Measurements from ENCODE around the gene CCDC187. TPM values are rescaled to one million over a fixed set of nuclear protein-coding genes. Genes with fewer than 3 reads are reported as not detected.

Gene CCDC187
- total RNA-seq, 1 experiment from 2014 or later, result 0.04 TPM

DNA sequence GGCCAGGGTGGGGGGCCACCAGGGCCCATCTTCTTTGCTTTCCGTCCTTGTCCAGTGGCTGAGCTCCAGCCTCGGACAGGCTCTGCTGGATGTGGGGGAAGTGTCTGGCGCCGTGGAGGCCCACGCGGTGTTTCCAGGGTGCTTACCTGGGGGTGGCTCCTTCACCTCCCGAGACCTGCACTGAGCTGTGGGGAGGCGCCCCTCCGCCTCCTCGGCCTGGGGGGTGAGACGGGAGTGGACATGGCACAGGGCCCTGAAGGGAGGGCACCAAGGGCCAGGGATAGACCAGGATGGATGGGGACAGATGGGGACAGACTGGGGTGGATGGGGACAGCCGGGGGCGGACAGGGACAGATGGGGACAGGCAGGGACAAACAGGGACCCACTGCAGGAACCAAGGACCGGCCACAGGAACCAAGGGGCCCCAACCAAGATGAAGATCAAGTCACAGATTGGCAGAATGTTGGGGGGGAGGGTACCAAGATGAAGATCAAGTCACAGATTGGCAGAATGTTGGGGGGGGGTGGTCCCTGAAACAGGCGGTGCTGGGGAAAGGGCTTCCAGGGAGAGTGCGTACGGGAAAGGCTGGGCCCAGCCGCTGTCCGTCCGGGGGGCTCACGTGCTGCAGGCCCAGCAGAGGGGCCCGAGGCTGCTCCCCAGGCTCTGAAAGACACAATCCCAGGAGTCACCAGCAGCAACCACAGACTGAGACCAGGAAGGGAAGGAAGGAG lies 44.9 kb downstream of the CCDC187 start (continued):
- TF ChIP-seq, protein P1, sequence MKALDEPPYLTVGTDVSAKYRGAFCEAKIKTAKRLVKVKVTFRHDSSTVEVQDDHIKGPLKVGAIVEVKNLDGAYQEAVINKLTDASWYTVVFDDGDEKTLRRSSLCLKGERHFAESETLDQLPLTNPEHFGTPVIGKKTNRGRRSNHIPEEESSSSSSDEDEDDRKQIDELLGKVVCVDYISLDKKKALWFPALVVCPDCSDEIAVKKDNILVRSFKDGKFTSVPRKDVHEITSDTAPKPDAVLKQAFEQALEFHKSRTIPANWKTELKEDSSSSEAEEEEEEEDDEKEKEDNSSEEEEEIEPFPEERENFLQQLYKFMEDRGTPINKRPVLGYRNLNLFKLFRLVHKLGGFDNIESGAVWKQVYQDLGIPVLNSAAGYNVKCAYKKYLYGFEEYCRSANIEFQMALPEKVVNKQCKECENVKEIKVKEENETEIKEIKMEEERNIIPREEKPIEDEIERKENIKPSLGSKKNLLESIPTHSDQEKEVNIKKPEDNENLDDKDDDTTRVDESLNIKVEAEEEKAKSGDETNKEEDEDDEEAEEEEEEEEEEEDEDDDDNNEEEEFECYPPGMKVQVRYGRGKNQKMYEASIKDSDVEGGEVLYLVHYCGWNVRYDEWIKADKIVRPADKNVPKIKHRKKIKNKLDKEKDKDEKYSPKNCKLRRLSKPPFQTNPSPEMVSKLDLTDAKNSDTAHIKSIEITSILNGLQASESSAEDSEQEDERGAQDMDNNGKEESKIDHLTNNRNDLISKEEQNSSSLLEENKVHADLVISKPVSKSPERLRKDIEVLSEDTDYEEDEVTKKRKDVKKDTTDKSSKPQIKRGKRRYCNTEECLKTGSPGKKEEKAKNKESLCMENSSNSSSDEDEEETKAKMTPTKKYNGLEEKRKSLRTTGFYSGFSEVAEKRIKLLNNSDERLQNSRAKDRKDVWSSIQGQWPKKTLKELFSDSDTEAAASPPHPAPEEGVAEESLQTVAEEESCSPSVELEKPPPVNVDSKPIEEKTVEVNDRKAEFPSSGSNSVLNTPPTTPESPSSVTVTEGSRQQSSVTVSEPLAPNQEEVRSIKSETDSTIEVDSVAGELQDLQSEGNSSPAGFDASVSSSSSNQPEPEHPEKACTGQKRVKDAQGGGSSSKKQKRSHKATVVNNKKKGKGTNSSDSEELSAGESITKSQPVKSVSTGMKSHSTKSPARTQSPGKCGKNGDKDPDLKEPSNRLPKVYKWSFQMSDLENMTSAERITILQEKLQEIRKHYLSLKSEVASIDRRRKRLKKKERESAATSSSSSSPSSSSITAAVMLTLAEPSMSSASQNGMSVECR (CRISPR knock-in tag; IDR thresholded peaks at IDR 0.05; ENCODE audit: borderline replicate concordance), result no peak
- no peak for TF ChIP-seq CBFB (CRISPR knock-in tag; IDR thresholded peaks at IDR 0.05; ENCODE audit: low read depth)
- TF ChIP-seq, protein P2, sequence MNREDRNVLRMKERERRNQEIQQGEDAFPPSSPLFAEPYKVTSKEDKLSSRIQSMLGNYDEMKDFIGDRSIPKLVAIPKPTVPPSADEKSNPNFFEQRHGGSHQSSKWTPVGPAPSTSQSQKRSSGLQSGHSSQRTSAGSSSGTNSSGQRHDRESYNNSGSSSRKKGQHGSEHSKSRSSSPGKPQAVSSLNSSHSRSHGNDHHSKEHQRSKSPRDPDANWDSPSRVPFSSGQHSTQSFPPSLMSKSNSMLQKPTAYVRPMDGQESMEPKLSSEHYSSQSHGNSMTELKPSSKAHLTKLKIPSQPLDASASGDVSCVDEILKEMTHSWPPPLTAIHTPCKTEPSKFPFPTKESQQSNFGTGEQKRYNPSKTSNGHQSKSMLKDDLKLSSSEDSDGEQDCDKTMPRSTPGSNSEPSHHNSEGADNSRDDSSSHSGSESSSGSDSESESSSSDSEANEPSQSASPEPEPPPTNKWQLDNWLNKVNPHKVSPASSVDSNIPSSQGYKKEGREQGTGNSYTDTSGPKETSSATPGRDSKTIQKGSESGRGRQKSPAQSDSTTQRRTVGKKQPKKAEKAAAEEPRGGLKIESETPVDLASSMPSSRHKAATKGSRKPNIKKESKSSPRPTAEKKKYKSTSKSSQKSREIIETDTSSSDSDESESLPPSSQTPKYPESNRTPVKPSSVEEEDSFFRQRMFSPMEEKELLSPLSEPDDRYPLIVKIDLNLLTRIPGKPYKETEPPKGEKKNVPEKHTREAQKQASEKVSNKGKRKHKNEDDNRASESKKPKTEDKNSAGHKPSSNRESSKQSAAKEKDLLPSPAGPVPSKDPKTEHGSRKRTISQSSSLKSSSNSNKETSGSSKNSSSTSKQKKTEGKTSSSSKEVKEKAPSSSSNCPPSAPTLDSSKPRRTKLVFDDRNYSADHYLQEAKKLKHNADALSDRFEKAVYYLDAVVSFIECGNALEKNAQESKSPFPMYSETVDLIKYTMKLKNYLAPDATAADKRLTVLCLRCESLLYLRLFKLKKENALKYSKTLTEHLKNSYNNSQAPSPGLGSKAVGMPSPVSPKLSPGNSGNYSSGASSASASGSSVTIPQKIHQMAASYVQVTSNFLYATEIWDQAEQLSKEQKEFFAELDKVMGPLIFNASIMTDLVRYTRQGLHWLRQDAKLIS (CRISPR knock-in tag; IDR thresholded peaks at IDR 0.05; ENCODE audit: borderline replicate concordance), result no peak
- TF ChIP-seq, protein P3, sequence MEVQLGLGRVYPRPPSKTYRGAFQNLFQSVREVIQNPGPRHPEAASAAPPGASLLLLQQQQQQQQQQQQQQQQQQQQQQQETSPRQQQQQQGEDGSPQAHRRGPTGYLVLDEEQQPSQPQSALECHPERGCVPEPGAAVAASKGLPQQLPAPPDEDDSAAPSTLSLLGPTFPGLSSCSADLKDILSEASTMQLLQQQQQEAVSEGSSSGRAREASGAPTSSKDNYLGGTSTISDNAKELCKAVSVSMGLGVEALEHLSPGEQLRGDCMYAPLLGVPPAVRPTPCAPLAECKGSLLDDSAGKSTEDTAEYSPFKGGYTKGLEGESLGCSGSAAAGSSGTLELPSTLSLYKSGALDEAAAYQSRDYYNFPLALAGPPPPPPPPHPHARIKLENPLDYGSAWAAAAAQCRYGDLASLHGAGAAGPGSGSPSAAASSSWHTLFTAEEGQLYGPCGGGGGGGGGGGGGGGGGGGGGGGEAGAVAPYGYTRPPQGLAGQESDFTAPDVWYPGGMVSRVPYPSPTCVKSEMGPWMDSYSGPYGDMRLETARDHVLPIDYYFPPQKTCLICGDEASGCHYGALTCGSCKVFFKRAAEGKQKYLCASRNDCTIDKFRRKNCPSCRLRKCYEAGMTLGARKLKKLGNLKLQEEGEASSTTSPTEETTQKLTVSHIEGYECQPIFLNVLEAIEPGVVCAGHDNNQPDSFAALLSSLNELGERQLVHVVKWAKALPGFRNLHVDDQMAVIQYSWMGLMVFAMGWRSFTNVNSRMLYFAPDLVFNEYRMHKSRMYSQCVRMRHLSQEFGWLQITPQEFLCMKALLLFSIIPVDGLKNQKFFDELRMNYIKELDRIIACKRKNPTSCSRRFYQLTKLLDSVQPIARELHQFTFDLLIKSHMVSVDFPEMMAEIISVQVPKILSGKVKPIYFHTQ (CRISPR knock-in tag; IDR thresholded peaks at IDR 0.05), result no peak

DNA sequence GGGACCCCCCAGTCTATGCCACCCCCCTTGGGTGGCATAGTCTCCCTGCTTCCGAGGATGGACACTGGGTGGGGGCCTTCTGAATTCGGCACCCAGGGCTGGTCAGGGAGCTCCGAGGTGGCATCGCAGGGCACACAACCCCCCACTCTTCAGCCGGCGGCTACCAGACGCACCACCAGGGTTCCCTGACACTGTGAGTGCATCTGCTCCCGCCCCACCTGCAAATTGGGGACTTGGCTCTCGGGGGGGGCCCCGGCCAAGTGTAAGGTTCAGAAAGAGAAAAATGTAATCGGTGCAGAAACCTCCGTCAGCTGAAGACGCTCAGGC lies 45.6 kb downstream of the CCDC187 start:
- ATAC-seq (no peak), DNase-seq (ENCODE audit: low spot score) (no peak)
- ChIA-PET POLR2A (no interaction called here), CTCF (interaction anchor here (3.8 kb wide), 1 partner anchor 9 kb away, joined by 18 read pairs; no protein-coding TSS in a partner anchor)
- no peaks in the 10 kb centered on the region for H3K27me3 Mint-ChIP-seq (ENCODE audit: low read depth)
- no peaks in the 10 kb centered on the region for H3K36me3 Mint-ChIP-seq
- no peak overlapping the region for H3K4me3 Mint-ChIP-seq
- no peaks in the 10 kb centered on the region for H3K4me1 Mint-ChIP-seq
- H3K9me3 Mint-ChIP-seq, result no peaks in the 10 kb centered on the region
- no peak overlapping the region for H3K27ac Mint-ChIP-seq
- no peak for TF ChIP-seq ZNF138 (CRISPR knock-in tag; conservative IDR thresholded peaks at IDR 0.05)
- TF ChIP-seq, protein P4, sequence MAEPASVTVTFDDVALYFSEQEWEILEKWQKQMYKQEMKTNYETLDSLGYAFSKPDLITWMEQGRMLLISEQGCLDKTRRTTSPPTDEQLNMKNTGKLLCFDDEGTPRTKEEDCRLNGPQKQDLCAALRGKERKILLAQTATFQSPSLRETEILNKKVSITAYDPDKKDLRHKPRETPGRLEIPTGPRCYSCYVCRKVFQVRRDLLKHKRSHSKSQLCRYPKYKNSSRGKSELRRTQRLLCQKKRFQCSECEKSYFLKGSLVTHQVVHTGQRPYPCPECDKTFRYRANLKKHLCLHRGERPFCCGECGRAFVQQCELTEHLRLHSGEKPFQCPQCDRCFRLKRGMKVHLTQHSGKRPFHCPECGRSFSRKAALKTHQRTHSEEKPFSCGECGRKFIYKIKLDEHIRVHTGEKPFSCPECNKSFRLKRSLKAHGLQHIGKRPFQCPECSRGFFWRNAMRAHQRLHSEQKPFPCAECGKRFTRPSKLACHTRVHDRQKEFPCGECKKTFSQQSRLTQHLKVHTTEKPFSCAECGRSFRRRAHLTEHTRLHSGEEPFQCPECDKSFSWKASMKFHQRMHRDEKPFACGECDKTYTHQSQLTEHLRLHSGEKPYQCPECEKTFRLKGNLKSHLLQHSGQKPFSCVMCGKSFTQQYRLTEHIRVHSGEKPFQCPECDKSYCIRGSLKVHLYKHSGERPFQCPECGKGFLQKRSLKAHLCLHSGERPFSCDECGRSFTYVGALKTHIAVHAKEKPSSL (CRISPR knock-in tag; conservative IDR thresholded peaks at IDR 0.05), result no peak
- TF ChIP-seq, protein P5, sequence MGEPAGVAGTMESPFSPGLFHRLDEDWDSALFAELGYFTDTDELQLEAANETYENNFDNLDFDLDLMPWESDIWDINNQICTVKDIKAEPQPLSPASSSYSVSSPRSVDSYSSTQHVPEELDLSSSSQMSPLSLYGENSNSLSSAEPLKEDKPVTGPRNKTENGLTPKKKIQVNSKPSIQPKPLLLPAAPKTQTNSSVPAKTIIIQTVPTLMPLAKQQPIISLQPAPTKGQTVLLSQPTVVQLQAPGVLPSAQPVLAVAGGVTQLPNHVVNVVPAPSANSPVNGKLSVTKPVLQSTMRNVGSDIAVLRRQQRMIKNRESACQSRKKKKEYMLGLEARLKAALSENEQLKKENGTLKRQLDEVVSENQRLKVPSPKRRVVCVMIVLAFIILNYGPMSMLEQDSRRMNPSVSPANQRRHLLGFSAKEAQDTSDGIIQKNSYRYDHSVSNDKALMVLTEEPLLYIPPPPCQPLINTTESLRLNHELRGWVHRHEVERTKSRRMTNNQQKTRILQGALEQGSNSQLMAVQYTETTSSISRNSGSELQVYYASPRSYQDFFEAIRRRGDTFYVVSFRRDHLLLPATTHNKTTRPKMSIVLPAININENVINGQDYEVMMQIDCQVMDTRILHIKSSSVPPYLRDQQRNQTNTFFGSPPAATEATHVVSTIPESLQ (CRISPR knock-in tag; IDR thresholded peaks at IDR 0.05), result no peak
- TF ChIP-seq ZNF416 (CRISPR knock-in tag; IDR thresholded peaks at IDR 0.05), result no peak
- TF ChIP-seq, protein P6, sequence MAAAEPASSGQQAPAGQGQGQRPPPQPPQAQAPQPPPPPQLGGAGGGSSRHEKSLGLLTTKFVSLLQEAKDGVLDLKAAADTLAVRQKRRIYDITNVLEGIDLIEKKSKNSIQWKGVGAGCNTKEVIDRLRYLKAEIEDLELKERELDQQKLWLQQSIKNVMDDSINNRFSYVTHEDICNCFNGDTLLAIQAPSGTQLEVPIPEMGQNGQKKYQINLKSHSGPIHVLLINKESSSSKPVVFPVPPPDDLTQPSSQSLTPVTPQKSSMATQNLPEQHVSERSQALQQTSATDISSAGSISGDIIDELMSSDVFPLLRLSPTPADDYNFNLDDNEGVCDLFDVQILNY (CRISPR knock-in tag; IDR thresholded peaks at IDR 0.05), result no peak
- TF ChIP-seq, protein P7, sequence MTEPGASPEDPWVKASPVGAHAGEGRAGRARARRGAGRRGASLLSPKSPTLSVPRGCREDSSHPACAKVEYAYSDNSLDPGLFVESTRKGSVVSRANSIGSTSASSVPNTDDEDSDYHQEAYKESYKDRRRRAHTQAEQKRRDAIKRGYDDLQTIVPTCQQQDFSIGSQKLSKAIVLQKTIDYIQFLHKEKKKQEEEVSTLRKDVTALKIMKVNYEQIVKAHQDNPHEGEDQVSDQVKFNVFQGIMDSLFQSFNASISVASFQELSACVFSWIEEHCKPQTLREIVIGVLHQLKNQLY (CRISPR knock-in tag; IDR thresholded peaks at IDR 0.05), result no peak
- TF ChIP-seq, protein P8, sequence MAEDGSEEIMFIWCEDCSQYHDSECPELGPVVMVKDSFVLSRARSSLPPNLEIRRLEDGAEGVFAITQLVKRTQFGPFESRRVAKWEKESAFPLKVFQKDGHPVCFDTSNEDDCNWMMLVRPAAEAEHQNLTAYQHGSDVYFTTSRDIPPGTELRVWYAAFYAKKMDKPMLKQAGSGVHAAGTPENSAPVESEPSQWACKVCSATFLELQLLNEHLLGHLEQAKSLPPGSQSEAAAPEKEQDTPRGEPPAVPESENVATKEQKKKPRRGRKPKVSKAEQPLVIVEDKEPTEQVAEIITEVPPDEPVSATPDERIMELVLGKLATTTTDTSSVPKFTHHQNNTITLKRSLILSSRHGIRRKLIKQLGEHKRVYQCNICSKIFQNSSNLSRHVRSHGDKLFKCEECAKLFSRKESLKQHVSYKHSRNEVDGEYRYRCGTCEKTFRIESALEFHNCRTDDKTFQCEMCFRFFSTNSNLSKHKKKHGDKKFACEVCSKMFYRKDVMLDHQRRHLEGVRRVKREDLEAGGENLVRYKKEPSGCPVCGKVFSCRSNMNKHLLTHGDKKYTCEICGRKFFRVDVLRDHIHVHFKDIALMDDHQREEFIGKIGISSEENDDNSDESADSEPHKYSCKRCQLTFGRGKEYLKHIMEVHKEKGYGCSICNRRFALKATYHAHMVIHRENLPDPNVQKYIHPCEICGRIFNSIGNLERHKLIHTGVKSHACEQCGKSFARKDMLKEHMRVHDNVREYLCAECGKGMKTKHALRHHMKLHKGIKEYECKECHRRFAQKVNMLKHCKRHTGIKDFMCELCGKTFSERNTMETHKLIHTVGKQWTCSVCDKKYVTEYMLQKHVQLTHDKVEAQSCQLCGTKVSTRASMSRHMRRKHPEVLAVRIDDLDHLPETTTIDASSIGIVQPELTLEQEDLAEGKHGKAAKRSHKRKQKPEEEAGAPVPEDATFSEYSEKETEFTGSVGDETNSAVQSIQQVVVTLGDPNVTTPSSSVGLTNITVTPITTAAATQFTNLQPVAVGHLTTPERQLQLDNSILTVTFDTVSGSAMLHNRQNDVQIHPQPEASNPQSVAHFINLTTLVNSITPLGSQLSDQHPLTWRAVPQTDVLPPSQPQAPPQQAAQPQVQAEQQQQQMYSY (CRISPR knock-in tag; IDR thresholded peaks at IDR 0.05), result no peak
